GM12873 (cell line): ENCODE measurements around the gene TTR.
A peak's percentile ranks its signal among the peaks of the same experiment; 100 is the strongest.

Experiments
- TF ChIP-seq, protein P1 (sequence below): IDR thresholded peaks from 2 replicates; pipeline ENCODE4 v1.5.1; 2012; ENCODE audit warnings: low read depth, mild to moderate bottlenecking, moderate library complexity, low read length, control low read depth; ENCODE audit not compliant: insufficient read depth; ENCODE audit errors: missing control alignments

The TTR gene

DNA sequence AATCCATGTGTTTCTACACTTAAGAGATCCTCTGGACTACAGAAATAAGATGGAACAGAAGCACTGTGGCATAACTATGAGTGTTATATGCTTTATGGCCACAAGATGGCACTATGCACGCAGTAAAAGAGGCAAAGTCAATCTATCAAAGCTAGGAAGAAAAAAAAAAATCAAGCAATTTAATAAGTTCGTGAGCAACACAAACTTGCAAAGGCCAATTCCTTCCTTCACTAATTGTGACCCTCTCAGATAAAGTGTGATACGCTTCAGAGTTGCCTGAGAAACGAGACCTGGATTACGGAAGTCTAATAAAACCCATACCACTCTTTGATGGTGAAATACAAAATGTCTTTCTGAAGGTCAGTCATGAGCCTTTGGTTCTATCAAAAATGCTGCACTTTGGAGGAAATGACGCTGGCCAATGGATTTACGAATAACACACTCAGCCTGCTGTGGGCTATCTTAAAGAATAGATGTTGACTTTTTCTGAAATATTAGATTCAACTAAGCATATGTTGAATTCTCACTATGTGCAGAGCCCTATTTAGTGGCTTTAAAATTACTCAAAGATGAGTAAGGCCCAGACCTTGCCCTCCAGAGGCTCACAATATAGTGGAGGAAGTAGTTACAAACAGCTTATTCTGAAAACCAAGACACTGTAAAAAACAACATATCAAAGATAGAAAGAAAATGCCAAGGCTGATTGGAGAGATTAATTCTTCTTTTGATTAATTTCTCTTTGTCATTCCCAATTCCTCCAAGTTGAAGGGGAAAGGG lies 35.5 kb upstream of the TTR start:
- TF ChIP-seq, protein P1, sequence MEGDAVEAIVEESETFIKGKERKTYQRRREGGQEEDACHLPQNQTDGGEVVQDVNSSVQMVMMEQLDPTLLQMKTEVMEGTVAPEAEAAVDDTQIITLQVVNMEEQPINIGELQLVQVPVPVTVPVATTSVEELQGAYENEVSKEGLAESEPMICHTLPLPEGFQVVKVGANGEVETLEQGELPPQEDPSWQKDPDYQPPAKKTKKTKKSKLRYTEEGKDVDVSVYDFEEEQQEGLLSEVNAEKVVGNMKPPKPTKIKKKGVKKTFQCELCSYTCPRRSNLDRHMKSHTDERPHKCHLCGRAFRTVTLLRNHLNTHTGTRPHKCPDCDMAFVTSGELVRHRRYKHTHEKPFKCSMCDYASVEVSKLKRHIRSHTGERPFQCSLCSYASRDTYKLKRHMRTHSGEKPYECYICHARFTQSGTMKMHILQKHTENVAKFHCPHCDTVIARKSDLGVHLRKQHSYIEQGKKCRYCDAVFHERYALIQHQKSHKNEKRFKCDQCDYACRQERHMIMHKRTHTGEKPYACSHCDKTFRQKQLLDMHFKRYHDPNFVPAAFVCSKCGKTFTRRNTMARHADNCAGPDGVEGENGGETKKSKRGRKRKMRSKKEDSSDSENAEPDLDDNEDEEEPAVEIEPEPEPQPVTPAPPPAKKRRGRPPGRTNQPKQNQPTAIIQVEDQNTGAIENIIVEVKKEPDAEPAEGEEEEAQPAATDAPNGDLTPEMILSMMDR = peak; percentile 70

DNA sequence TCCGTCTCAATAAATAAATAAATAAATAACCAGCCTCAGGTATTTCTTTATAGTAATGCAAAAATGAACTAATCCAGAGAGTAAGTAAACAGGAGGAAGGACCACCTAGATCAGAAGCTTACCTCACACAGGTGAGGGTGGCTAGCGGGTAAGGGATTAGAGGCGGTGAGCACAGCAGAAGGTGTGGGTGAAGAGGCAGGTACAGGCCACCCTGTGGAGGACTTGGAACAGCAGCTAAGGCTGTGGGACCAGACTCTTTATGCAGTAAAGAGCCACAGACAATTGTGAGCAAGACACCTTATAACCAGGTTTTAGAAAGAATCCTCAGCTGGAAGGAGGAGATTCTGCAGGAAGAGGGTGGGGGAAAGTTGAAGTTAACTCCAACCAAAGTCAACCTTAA lies 34.2 kb upstream of the TTR start:
- TF ChIP-seq, protein P1 = no peak

DNA sequence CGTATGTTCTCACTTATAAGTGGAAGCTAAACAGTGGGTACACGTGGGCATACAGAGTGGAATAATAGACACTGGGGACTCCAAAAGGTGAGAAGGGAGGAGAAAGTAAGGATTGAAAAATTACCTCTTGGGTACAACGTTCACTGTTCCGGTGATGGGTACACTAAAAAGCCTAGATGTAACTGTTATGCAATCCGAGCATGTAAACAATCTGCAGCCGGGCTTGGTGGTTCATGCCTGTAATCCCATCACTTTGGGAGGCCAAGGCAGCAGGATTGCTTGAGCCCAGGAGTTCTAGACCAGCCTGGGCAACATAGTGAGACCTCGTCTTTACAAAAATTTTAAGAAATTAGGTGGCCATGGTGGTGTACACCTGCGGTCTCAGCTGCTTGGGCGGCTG lies 33.1 kb upstream of the TTR start:
- TF ChIP-seq, protein P1 = no peak

DNA sequence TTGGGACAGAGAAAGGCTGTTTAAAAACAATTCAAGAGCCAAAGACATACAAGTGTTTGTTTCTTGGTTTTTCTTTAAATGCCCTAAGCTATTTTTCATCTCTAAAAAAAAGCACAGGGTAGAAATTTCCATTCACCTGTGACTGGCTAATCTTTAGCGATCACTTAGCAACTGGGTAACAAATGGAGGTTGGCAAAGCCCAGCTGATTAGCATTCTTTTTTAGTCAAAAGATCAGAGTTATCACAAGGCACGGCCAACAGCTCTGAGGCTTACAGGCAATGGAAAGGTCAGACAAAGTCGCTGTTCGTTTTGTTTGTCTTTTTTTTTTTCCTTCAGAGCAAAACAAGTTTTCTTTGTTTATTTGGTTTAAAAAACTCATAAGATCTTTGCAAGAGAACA lies 29.0 kb upstream of the TTR start:
- TF ChIP-seq, protein P1 = no peak

DNA sequence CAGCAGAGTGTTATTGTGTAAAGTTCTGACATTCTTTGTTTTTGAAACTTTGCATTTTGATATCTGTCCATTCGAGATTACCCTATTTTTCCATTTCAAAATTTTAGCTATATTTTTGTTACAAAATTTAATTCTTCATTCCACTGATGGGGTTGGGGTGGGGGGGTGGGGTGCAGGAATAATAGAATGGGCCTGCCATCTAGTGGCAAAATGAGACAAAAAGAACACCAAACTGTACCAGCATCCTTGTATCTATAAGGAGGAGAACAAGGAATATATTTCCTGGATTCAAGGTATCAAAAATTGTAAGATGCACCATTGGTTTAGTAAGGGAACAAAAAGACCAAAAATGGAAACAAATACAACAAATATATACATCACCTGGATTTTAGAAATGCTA lies 27.9 kb upstream of the TTR start:
- TF ChIP-seq, protein P1 = peak; percentile 16

DNA sequence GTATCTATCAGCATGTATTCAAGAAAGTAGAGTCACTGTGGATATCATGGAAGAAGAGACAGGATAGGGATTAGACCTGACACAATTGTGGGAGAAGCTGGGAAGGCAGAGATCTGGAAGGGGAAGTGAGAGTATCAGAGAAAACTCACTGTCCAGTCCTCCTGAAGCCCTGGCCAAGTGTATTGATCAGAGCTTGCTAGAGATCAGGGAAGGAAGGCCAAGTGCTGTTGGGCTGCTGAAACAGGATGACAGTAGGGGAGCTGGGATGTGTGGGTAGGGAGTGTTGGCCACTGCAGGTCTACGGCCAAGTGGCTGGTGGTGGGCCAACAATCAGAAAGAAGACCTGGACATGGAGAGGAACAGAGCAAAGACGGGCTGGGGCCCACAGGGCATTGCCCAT lies 26.3 kb upstream of the TTR start:
- TF ChIP-seq, protein P1 = no peak

DNA sequence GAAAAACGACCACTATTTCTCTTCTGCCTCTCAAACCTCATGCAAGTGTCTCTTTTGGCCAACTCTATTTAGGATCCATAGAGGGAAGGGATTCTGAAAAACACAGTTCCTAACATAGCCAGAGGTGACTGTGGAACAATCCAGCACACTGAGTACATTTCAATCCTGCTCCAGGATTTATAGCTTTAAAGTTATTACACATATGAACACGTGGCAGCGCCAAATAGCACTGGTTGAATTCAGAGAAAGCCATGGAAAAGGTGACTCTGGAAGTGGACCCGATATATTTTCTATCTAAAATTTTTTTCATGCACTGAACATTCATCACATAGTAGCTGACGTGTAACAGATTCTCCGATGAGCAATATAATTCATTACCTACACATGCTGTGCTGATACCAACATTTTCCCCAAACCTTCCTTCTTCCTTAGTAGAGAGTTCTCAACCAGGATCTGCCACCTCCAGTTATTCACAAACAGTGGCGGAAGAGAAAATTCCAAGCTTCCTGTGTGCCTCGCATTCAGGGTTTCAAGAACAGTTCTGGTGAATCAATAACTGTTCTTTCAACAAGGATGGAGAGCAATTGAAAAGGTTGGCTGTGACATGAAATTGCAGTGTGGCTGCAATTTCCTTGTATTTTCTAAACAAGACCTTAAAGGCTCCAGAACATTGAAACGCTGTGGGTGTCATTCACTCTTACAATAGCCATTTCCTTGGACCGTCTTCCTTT lies 25.7 kb upstream of the TTR start:
- TF ChIP-seq, protein P1 = no peak
